ENCODE measurements around the gene C22orf15.
A peak's percentile ranks its signal among the peaks of the same experiment; 100 is the strongest.
"Not testable (repeated sequence)": the region's sequence is repeated elsewhere in the genome, so short reads cannot be mapped to it uniquely, and the experiment has no call there.

The C22orf15 gene, protein sequence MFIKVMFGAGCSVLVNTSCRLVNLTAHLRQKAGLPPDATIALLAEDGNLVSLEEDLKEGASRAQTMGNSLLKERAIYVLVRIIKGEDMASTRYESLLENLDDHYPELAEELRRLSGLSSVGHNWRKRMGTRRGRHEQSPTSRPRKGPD

GRCh38 chr22:23762842-23763578 is at the start of gene C22orf15:
C22orf15 (plus strand) TSS chr22:23762990; CDS start chr22:23763307, 317 bp downstream.
- DNase-seq (ENCODE audit: low read depth) = no peak

DNA sequence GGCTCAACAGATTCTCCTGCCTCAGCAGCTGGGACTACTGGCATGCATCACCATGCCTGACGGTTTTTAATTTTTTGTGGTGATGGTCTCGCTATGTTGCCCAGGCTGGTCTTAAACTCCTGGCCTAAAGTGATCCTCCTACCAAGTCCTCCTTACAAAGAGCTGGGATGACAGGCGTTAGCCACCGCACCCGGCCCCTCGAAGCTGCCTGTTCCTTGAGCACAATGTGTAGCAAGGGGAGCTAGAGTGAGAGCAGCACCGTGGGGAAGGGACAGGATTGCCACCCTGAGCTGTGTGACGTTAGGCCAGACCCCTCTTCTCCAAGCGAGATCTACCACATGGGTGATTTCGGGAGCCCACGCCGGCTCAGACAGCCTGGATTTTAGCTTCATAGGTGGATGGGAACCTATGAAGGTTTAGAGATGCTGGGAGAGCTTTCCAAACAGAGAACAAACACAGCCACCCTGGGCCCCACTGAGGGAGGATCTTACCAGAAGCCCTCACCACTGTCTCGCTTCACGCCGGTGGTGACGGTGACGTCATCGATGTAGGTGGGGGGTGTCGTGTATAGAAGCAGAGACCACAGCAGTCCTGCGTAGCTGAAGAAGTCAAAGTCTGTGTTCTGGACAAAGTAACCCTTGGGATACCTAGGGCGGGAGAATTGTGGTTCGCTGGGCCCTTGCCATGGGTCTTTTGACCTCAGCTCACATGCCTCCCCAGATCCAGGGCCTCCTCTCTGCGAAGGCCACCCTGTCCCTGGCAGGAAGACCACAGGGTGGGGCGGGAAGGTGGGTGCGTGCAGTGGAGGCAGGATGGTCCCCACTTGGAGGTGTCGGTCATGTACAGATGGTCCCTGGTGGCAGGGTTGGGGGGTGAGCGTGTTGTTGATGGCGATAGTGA is 48.8 kb upstream of the C22orf15 start:
- no peak for DNase-seq (ENCODE audit: low read depth)

- no peak for DNase-seq (ENCODE audit: low read depth)
Observed at GRCh38 chr22:23714596-23715578, 47.9 kb upstream of the C22orf15 start.

- no peak for DNase-seq (ENCODE audit: low read depth)
Observed at GRCh38 chr22:23715806-23716375, 46.9 kb upstream of the C22orf15 start.

DNA sequence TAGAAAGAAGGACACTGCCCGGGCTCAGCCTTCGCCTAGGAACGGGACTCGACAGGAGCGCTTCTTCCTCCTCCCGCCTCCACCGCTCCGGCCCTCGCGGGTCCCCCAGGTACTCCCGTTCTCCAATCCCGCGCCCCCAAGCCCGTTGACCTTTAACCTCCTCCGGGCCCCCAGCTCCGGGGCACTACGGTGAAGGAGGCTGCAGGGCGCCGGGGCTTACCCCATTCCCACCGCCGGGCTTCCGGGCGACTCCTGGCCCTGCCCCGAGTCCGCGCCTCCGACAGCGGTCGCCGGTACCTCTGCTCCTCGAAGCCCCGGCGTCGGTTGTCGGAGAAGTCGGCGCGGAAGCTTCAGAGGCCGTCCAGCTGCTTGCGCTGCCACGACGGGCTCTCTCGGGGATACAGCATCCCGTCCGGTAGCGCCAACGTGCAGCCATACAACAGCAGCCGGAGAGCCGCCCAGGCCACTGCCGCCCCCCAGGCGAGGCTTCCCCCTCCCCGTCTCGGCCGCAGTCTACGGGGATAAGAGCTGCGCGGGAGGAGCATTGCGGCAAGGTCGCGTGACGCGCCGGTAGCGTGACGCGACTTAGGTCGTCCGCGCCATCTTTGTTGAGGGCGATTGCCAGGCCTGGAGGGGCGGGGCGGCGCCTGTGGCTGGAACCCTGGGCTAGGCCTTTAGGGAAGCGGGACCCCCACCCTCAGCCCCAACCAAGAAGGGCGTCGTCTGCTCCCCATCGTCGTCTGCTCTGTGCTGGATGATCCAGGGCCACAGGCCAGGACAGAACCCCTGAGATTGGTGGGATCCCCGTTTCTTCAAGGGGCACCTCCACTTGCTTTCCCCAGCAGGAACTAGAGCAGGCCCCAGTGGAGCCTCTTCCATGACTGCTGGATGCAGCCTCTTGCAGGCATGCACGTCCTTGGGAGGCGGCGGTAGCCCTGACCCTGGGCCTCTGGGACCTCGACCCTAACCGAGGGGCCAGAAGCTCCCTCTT is 45.7 kb upstream of the C22orf15 start:
- DNase-seq (ENCODE audit: low read depth) = peak; percentile 49

GRCh38 chr22:23718371-23719165 is 44.2 kb upstream of the C22orf15 start:
- no peak for DNase-seq (ENCODE audit: low read depth)

DNA sequence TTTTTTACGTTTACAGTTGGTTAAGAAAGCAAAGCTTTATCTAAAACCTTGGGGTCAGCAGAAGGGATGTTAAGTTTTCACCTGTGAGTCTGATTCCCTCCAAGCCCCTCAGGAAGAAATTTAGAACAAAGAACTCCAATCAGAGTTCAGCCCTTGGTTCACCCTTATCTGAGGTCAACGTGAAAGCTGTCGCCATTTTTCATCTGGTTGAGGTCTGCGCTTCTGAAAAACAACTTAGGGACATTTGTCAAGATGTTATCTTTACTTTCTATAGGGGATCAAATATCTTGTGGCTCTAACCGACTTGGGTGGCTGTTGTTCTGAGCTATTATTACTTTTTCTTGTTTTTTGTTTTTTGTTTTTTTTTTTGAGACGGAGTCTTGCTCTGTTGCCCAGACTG is 41.9 kb upstream of the C22orf15 start:
- no peak for DNase-seq (ENCODE audit: low read depth)

DNA sequence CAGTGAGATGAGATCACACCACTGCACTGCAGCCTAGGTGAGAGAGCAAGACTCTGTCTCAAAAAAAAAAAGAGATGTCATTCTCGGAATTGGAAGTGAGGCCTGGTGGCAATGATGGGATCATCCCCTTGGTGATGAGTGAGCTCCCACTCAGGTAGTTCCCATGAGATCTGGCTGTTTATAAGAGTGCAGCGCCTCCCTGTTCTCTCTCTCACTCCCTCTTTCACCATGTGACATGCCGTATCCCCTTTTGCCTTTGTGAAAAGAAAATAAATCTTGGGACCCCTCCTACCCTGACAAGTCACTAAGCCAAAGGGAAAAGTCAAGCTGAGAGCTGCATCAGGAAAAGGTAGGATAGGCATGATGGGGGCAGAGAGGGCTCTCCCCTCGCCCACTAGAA is 40.6 kb upstream of the C22orf15 start:
- no peak for DNase-seq (ENCODE audit: low read depth)

DNA sequence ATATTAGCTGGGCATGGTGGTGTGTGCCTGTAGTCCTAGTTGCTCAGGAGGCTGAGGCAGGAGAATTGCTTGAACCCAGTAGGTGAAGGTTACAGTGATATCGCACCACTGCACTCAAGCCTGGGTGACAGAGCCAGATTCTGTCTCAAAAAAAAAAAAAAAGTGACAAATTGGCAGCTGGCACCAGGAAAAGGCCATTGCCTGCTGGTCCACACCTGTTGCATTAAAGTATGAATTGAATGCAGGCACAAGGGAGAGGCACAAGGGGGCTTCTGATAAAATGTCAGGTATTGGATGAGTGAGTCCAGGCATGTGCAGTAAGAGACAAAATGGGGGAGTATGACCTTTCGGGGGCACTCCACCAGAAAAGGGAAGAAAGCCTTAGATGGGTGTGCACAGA is 40.1 kb upstream of the C22orf15 start:
- DNase-seq (ENCODE audit: low read depth) = no peak

GRCh38 chr22:23728108-23728507 is 34.7 kb upstream of the C22orf15 start:
- not testable (repeated sequence) for DNase-seq (ENCODE audit: low read depth)

DNA sequence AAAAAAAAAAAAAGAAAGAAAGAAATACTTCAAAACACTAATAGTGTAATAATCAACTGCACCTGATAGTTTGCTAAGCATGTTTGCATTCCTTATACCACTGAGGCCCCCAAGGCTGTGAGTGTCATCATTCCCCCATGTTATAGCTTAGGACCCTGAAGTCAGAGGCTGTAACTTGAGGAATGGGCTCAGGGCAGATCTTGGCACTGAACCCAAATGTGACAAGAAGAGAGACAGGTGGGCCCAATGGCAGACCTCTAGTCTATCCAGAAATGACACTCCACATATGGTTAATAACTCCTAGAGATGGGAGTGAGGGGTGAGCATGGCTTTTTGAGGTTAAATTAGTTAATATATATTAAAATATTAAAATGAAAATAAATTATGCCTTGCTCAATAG is 25.1 kb upstream of the C22orf15 start:
- DNase-seq (ENCODE audit: low read depth) = no peak

GRCh38 chr22:23742505-23743264 is 20.1 kb upstream of the C22orf15 start:
- DNase-seq (ENCODE audit: low read depth) = no peak

DNA sequence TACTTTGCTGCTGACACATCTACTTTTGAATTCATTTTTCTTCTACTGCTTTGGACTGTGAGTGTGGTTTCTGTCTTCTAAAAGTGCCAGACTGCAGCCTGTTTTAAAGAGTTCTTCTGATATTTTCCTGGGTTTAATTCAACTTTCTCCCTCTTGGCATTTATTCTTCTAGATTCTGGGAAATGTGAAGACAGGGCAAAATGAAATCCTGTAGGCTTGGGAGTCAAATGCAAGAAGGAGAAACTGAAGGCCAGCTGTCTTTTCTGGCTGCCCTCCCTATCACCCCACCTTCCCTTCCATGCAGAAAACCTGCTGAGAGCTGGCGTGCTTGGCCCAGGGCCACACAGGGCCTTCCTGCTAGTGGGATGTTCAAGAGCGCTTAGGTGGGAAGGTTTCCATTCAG is 19.5 kb upstream of the C22orf15 start:
- DNase-seq (ENCODE audit: low read depth) = no peak

- no peak for DNase-seq (ENCODE audit: low read depth)
Observed at GRCh38 chr22:23744001-23744400, 18.8 kb upstream of the C22orf15 start.

- no peak for DNase-seq (ENCODE audit: low read depth)
Observed at GRCh38 chr22:23744485-23744884, 18.3 kb upstream of the C22orf15 start.

- no peak for DNase-seq (ENCODE audit: low read depth)
Observed at GRCh38 chr22:23745791-23746190, 17.0 kb upstream of the C22orf15 start.

GRCh38 chr22:23749841-23750301 is 12.9 kb upstream of the C22orf15 start:
- no peak for DNase-seq (ENCODE audit: low read depth)

- no peak for DNase-seq (ENCODE audit: low read depth)
Observed at GRCh38 chr22:23750367-23750713, 12.4 kb upstream of the C22orf15 start.

Measured in HS-27A (cell line).